ENCODE measurements around the gene HOXA6. TPM values are rescaled to one million over a fixed set of nuclear protein-coding genes. Genes with fewer than 3 reads are reported as not detected.

Gene HOXA6
- total RNA-seq, 1 donor from 2014 or later = 3.1 TPM

DNA sequence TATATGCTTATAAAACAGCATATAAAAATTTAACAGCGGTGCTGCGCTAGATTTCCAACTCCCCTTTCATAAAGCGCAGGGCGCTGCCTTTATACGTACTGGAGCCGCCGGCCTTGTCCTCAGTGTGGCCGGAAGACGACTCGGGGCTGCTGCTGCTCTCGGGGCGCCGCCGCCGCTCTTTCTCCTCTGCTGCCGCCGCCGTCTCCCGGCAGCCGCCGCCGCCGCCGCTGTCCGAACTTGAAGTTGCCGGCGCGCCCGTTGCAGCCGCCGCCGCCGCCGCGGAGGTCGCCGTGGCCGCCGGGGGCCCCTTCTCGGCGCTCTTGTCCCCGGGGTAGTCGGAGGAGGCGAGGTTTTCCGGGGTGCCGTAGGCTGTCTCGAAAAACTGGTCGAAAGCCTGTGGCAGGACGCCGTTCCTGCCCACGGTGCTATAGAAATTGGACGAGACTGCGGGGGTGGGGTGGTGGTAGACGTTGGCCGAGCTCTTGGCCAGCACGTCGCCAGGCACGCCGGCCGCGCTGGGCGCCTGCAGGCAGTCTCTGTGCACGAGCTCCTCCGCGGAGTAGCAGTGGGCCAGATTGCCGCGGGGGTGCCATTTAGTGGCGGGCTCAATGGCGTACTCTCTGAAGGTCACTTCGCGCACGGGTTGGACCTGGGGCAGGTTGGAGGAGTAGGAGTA lies 36.9 kb upstream of the HOXA6 start:
- Histone ChIP-seq H3K36me3 (ENCODE audit: control insufficient read depth in 3 of 3, insufficient read depth in 3 of 3, low read length in 3 of 3) (no peaks in the 10 kb centered on the region), H3K9me3 (ENCODE audit: control insufficient read depth in 3 of 3, low read length in 3 of 3) (no peaks in the 10 kb centered on the region), H3K9ac (ENCODE audit: low read depth in 1 of 3, low read length in 3 of 3) (peak overlapping the region; percentile 61 to 94 (median 75)), H3K4me1 (ENCODE audit: control insufficient read depth in 3 of 3, insufficient read depth in 3 of 3, low read length in 3 of 3) (peaks cover 17 to 56% (median 37%) of the 10 kb centered on the region in 3 donors), H3K4me3 (ENCODE audit: low read length in 3 of 3) (peak overlapping the region; percentile 76 to 80 (median 80)), H3K27me3 (ENCODE audit: control insufficient read depth in 3 of 3, insufficient read depth in 3 of 3, low read length in 3 of 3) (peaks cover 31 to 49% (median 35%) of the 10 kb centered on the region in 3 donors), H3K27ac (ENCODE audit: low read depth, low read length) (peak overlapping the region; percentile 74)

- no peaks in the 10 kb centered on the region for H3K9me3 ChIP-seq (ENCODE audit: control insufficient read depth in 3 of 3, low read length in 3 of 3)
- H3K9ac ChIP-seq (ENCODE audit: low read depth in 1 of 3, low read length in 3 of 3) = peak overlapping the region; percentile 59 to 94 (median 70)
- H3K4me3 ChIP-seq (ENCODE audit: low read length in 3 of 3) = peak overlapping the region; percentile 76 to 80 (median 80)
- peaks cover 33 to 42% (median 33%) of the 10 kb centered on the region in 3 donors for H3K27me3 ChIP-seq (ENCODE audit: control insufficient read depth in 3 of 3, insufficient read depth in 3 of 3, low read length in 3 of 3)
- peak overlapping the region; percentile 74 for H3K27ac ChIP-seq (ENCODE audit: low read depth, low read length)
- H3K4me1 ChIP-seq (ENCODE audit: control insufficient read depth in 3 of 3, insufficient read depth in 3 of 3, low read length in 3 of 3) = peaks cover 17 to 52% (median 30%) of the 10 kb centered on the region in 3 donors
- H3K36me3 ChIP-seq (ENCODE audit: control insufficient read depth in 3 of 3, insufficient read depth in 3 of 3, low read length in 3 of 3) = no peaks in the 10 kb centered on the region
Measured at GRCh38 chr7:27183682-27184336, 36.2 kb upstream of the HOXA6 start.

- no peaks in the 10 kb centered on the region for H3K36me3 ChIP-seq (ENCODE audit: control insufficient read depth in 3 of 3, insufficient read depth in 3 of 3, low read length in 3 of 3)
- peak overlapping the region; percentile 76 to 80 (median 80) for H3K4me3 ChIP-seq (ENCODE audit: low read length in 3 of 3)
- H3K9ac ChIP-seq (ENCODE audit: low read depth in 1 of 3, low read length in 3 of 3) = peak overlapping the region; percentile 33 to 94 (median 64)
- H3K9me3 ChIP-seq (ENCODE audit: control insufficient read depth in 3 of 3, low read length in 3 of 3) = no peaks in the 10 kb centered on the region
- peak overlapping the region; percentile 21 for H3K27ac ChIP-seq (ENCODE audit: low read depth, low read length)
- H3K4me1 ChIP-seq (ENCODE audit: control insufficient read depth in 3 of 3, insufficient read depth in 3 of 3, low read length in 3 of 3) = peaks cover 17 to 45% (median 29%) of the 10 kb centered on the region in 3 donors
- peaks cover 33 to 36% (median 33%) of the 10 kb centered on the region in 3 donors for H3K27me3 ChIP-seq (ENCODE audit: control insufficient read depth in 3 of 3, insufficient read depth in 3 of 3, low read length in 3 of 3)
Measured at GRCh38 chr7:27182861-27183681, 35.5 kb upstream of the HOXA6 start.

DNA sequence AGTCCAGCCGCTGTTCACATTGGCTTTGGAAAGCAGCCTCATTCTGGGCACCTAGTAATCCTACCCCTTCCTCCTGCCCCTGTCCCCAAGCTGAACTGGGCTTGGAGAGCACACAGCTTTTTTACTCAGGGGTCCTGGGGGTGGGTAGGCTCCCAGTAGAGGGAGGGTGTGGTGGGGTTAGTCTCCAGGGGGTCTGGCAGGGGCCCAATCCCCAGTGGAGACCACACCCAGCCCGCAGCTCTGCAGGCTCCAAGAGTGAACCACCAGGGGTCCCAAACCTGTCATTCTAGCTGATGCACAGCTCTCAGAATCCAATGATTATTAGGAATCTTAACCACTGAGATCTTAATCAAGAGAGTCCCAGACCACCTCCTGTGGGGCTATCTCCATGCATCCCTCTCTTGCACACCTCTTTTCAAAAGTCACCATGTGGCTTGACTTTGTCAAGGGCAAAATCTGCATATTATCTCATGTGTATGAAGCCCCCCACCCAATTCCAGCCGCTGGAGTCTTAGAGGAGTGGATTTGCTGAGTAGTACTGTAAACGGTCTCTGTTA lies 34.8 kb upstream of the HOXA6 start:
- Histone ChIP-seq H3K9ac (ENCODE audit: low read depth in 1 of 3, low read length in 3 of 3) (peak overlapping the region in 2 of 3 donors; percentile 64 to 94), H3K27me3 (ENCODE audit: control insufficient read depth in 3 of 3, insufficient read depth in 3 of 3, low read length in 3 of 3) (peaks cover 31 to 33% (median 33%) of the 10 kb centered on the region in 3 donors), H3K27ac (ENCODE audit: low read depth, low read length) (no peak overlapping the region), H3K9me3 (ENCODE audit: control insufficient read depth in 3 of 3, low read length in 3 of 3) (no peaks in the 10 kb centered on the region), H3K4me3 (ENCODE audit: low read length in 3 of 3) (no peak overlapping the region), H3K4me1 (ENCODE audit: control insufficient read depth in 3 of 3, insufficient read depth in 3 of 3, low read length in 3 of 3) (peaks cover 22 to 50% (median 33%) of the 10 kb centered on the region in 3 donors), H3K36me3 (ENCODE audit: control insufficient read depth in 3 of 3, insufficient read depth in 3 of 3, low read length in 3 of 3) (no peaks in the 10 kb centered on the region)

DNA sequence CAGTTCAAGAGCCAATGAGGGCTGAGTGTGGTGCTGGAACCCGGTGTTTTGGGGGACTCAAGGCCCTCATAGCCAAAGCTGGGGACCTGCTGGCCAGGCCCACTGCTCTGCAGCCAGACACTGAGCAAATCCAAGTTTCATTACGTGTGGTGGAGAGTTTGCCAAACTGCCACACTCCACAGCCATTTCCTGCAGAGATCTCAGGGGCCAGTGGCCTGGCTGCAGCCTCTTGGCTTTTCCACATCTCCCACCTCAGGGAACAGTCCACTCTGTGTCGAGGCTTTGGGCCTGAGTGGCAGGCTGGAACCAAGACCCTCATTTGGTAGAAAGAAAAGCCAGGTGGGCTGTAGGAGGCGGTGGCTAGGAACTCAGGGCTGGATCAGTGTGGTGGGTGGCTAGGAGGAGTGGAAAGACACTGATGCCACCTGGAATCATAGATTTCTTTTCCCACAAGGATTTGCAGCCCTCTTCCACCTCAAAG lies 34.3 kb upstream of the HOXA6 start:
- Histone ChIP-seq H3K4me3 (ENCODE audit: low read length in 3 of 3) (no peak overlapping the region), H3K27ac (ENCODE audit: low read depth, low read length) (no peak overlapping the region), H3K36me3 (ENCODE audit: control insufficient read depth in 3 of 3, insufficient read depth in 3 of 3, low read length in 3 of 3) (no peaks in the 10 kb centered on the region), H3K9me3 (ENCODE audit: control insufficient read depth in 3 of 3, low read length in 3 of 3) (no peaks in the 10 kb centered on the region), H3K27me3 (ENCODE audit: control insufficient read depth in 3 of 3, insufficient read depth in 3 of 3, low read length in 3 of 3) (peaks cover 31 to 33% (median 33%) of the 10 kb centered on the region in 3 donors), H3K9ac (ENCODE audit: low read depth in 1 of 3, low read length in 3 of 3) (peak overlapping the region in 1 of 3 donors; percentile 54), H3K4me1 (ENCODE audit: control insufficient read depth in 3 of 3, insufficient read depth in 3 of 3, low read length in 3 of 3) (peaks cover 27 to 56% (median 38%) of the 10 kb centered on the region in 3 donors)

- Histone ChIP-seq H3K27me3 (ENCODE audit: control insufficient read depth in 3 of 3, insufficient read depth in 3 of 3, low read length in 3 of 3) (peaks cover 24 to 32% (median 26%) of the 10 kb centered on the region in 3 donors), H3K9me3 (ENCODE audit: control insufficient read depth in 3 of 3, low read length in 3 of 3) (no peaks in the 10 kb centered on the region), H3K4me1 (ENCODE audit: control insufficient read depth in 3 of 3, insufficient read depth in 3 of 3, low read length in 3 of 3) (peaks cover 38 to 59% (median 45%) of the 10 kb centered on the region in 3 donors), H3K36me3 (ENCODE audit: control insufficient read depth in 3 of 3, insufficient read depth in 3 of 3, low read length in 3 of 3) (no peaks in the 10 kb centered on the region), H3K27ac (ENCODE audit: low read depth, low read length) (peak overlapping the region; percentile 61), H3K9ac (ENCODE audit: low read depth in 1 of 3, low read length in 3 of 3) (peak overlapping the region in 2 of 3 donors; percentile 3 to 45), H3K4me3 (ENCODE audit: low read length in 3 of 3) (no peak overlapping the region)
Measured at GRCh38 chr7:27180431-27181420, 33.2 kb upstream of the HOXA6 start.

DNA sequence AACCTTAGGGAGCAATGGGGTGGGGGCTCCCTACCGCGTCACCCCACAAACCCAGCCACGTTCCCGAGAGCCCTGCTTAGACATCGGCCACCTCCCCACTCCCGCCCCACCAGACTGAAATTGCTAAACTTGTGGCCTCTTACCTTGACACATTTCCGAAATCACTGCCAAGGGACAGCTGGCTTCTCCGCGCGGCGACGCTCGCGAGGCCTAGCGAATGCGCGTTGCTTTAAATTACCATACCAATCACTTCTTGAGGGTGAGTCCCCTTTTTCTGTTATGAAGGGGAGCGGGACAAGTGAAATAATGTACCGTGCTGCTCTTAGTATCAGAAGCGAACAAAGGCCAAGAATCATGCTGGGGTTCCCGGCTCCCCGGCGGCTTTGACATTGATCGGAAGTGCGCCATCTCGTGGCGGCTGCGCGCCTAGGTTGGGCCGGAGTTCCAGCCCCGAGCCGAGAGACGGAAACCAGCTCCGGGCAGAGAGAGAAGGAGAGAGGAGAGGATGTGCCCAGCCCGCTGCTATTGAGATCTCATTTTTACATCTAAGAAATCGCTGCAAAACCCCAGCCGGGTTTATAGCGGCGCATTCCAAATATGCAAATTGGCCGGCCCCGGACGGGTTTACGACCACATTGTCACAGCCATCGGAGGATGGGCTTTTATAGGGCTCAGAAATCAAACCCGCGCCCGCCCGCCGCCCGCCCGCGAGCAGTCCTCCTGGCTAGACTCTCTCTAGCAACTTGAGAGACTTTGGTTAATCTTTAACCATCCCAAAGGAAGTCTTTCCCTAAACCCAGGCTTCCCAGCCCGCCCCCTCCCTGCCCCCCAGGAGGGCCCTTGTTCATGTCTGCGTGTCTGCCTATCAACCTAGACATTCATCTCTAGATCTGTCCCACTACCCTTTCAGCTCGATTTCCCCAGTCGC lies 32.2 kb upstream of the HOXA6 start:
- Histone ChIP-seq H3K27ac (ENCODE audit: low read depth, low read length) (peak overlapping the region; percentile 61), H3K4me3 (ENCODE audit: low read length in 3 of 3) (peak overlapping the region; percentile 52 to 85 (median 77)), H3K9ac (ENCODE audit: low read depth in 1 of 3, low read length in 3 of 3) (peak overlapping the region; percentile 81 to 97 (median 93)), H3K4me1 (ENCODE audit: control insufficient read depth in 3 of 3, insufficient read depth in 3 of 3, low read length in 3 of 3) (peaks cover 44 to 62% (median 46%) of the 10 kb centered on the region in 3 donors), H3K27me3 (ENCODE audit: control insufficient read depth in 3 of 3, insufficient read depth in 3 of 3, low read length in 3 of 3) (peaks cover 17 to 31% (median 22%) of the 10 kb centered on the region in 3 donors), H3K36me3 (ENCODE audit: control insufficient read depth in 3 of 3, insufficient read depth in 3 of 3, low read length in 3 of 3) (no peaks in the 10 kb centered on the region), H3K9me3 (ENCODE audit: control insufficient read depth in 3 of 3, low read length in 3 of 3) (no peaks in the 10 kb centered on the region)

DNA sequence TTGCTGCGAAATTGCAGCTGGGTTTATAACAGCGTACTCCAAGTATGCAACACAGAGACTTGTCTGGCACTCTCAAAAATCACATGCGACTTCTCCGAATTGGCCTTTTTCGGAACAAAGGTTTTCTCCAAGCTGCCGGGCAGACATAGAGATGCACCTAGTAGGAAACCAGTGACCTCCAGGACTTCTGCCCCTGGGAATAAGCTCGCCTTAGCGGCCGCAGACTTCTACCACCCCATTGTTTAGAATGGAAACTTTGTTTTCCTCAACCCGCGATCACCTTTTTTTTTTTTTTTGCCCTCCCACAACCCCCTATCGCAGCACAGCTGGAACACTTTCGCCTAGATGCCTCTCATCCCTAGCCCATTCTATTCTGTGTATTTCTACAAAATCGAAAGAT lies 31.5 kb upstream of the HOXA6 start:
- Histone ChIP-seq H3K4me3 (ENCODE audit: low read length in 3 of 3) (peak overlapping the region; percentile 52 to 85 (median 77)), H3K36me3 (ENCODE audit: control insufficient read depth in 3 of 3, insufficient read depth in 3 of 3, low read length in 3 of 3) (no peaks in the 10 kb centered on the region), H3K4me1 (ENCODE audit: control insufficient read depth in 3 of 3, insufficient read depth in 3 of 3, low read length in 3 of 3) (peaks cover 44 to 63% (median 45%) of the 10 kb centered on the region in 3 donors), H3K9ac (ENCODE audit: low read depth in 1 of 3, low read length in 3 of 3) (peak overlapping the region; percentile 81 to 97 (median 93)), H3K27ac (ENCODE audit: low read depth, low read length) (peak overlapping the region; percentile 61), H3K27me3 (ENCODE audit: control insufficient read depth in 3 of 3, insufficient read depth in 3 of 3, low read length in 3 of 3) (peaks cover 17 to 31% (median 24%) of the 10 kb centered on the region in 3 donors), H3K9me3 (ENCODE audit: control insufficient read depth in 3 of 3, low read length in 3 of 3) (no peaks in the 10 kb centered on the region)
